ENCODE measurements around the gene FAM216B.
"Not testable (repeated sequence)": the region's sequence is repeated elsewhere in the genome, so short reads cannot be mapped to it uniquely, and the experiment has no call there.

The FAM216B gene

GRCh38 chr13:42788601-42789000 lies 7.2 kb downstream of the FAM216B start:
- DNase-seq, result no peak

GRCh38 chr13:42792154-42792553 lies 10.8 kb downstream of the FAM216B start:
- DNase-seq, result no peak

- no peak for DNase-seq
These were observed 13.3 kb downstream of the FAM216B start for GRCh38 chr13:42794577-42795275.

GRCh38 chr13:42795666-42796065 lies 14.3 kb downstream of the FAM216B start:
- no peak for DNase-seq

- no peak for DNase-seq
These were observed 15.5 kb downstream of the FAM216B start for GRCh38 chr13:42796747-42797356.

- DNase-seq, result no peak
These were observed 16.7 kb downstream of the FAM216B start for GRCh38 chr13:42798118-42798517.

GRCh38 chr13:42800109-42800643 lies 18.8 kb downstream of the FAM216B start:
- DNase-seq, result no peak

- DNase-seq, result no peak
These were observed 22.3 kb downstream of the FAM216B start for GRCh38 chr13:42803563-42804204.

- no peak for DNase-seq
These were observed 23.0 kb downstream of the FAM216B start for GRCh38 chr13:42804244-42804874.

- DNase-seq, result no peak
These were observed 25.9 kb downstream of the FAM216B start for GRCh38 chr13:42807241-42807640.

- DNase-seq, result no peak
These were observed 26.5 kb downstream of the FAM216B start for GRCh38 chr13:42807866-42808265.

- no peak for DNase-seq
These were observed 27.1 kb downstream of the FAM216B start for GRCh38 chr13:42808341-42808940.

GRCh38 chr13:42812316-42812715 lies 30.9 kb downstream of the FAM216B start:
- no peak for DNase-seq

GRCh38 chr13:42814868-42815267 lies 33.5 kb downstream of the FAM216B start:
- DNase-seq, result no peak

GRCh38 chr13:42815681-42816080 lies 34.3 kb downstream of the FAM216B start:
- DNase-seq, result no peak

GRCh38 chr13:42816538-42816937 lies 35.2 kb downstream of the FAM216B start:
- no peak for DNase-seq

GRCh38 chr13:42819687-42820086 lies 38.3 kb downstream of the FAM216B start:
- DNase-seq, result not testable (repeated sequence)

- no peak for DNase-seq
These were observed 39.1 kb downstream of the FAM216B start for GRCh38 chr13:42820451-42820850.

GRCh38 chr13:42821437-42821836 lies 40.1 kb downstream of the FAM216B start:
- DNase-seq, result no peak

GRCh38 chr13:42832341-42833096 lies 51.1 kb downstream of the FAM216B start:
- DNase-seq, result no peak

- no peak for DNase-seq
These were observed 53.6 kb downstream of the FAM216B start for GRCh38 chr13:42834946-42835345.

All from NCI-H2081 treated with DMSO at 0.1 percent for 48 hours (cell line).